NCI-H1048 (cell line): ENCODE data around the gene TMEM101.
"Not testable (repeated sequence)": the region's sequence is repeated elsewhere in the genome, so short reads cannot be mapped to it uniquely, and the experiment has no call there.

ENCODE experiments used
- DNase-seq: peaks from one replicate; lab custom pipeline; 2025; lab: John Stamatoyannopoulos, UW

The TMEM101 gene

GRCh38 chr17:44023545-44024270 lies 8.9 kb upstream of the TMEM101 start:
- DNase-seq = no peak

- DNase-seq = no peak
Measured at GRCh38 chr17:44022246-44022645, 7.5 kb upstream of the TMEM101 start.

- DNase-seq = not testable (repeated sequence)
Measured at GRCh38 chr17:44021227-44021626, 6.5 kb upstream of the TMEM101 start.

GRCh38 chr17:44014133-44014436 lies 678 bp downstream of the TMEM101 start:
- no peak for DNase-seq

- no peak for DNase-seq
Measured at GRCh38 chr17:44012874-44013273, 1.9 kb downstream of the TMEM101 start.

GRCh38 chr17:44012391-44012790 lies 2.4 kb downstream of the TMEM101 start:
- no peak for DNase-seq

GRCh38 chr17:44011876-44012275 lies 2.9 kb downstream of the TMEM101 start:
- DNase-seq = no peak

- no peak for DNase-seq
Measured at GRCh38 chr17:44010966-44011647, 3.7 kb downstream of the TMEM101 start.

- DNase-seq = no peak
Measured at GRCh38 chr17:44008205-44008909, 6.4 kb downstream of the TMEM101 start.

- DNase-seq = no peak
Measured at GRCh38 chr17:44007346-44008204, 7.2 kb downstream of the TMEM101 start.

- DNase-seq = peak; percentile 80
Measured at GRCh38 chr17:44006598-44007345, 8.0 kb downstream of the TMEM101 start.

- DNase-seq = no peak
Measured at GRCh38 chr17:44006272-44006597, 8.5 kb downstream of the TMEM101 start.

GRCh38 chr17:44005527-44006271 lies 9.1 kb downstream of the TMEM101 start:
- DNase-seq = no peak

- no peak for DNase-seq
Measured at GRCh38 chr17:44004761-44005526, 9.8 kb downstream of the TMEM101 start.

- no peak for DNase-seq
Measured at GRCh38 chr17:44004077-44004760, 10.5 kb downstream of the TMEM101 start, which contains the start of gene NAGS. TSS of gene NAGS (plus strand) at chr17:44004622. CDS start at chr17:44004664, 42 bp downstream.

- no peak for DNase-seq
Measured at GRCh38 chr17:44002141-44002848, 12.5 kb downstream of the TMEM101 start.

GRCh38 chr17:44001461-44001920 lies 13.3 kb downstream of the TMEM101 start:
- DNase-seq = no peak

- DNase-seq = no peak
Measured at GRCh38 chr17:44000871-44001460, 13.8 kb downstream of the TMEM101 start.
